GM18507 (cell line): Measurements from ENCODE around the gene TYMP.
"Not testable (repeated sequence)": the region's sequence is repeated elsewhere in the genome, so short reads cannot be mapped to it uniquely, and the experiment has no call there.

Experiments
- DNase-seq: peaks from one replicate; pipeline ENCODE4 v3.0.0; 2011; ENCODE audit warnings: low read depth; ENCODE audit not compliant: insufficient read length; ENCODE audit errors: extremely low spot score
- FAIRE-seq: peaks from 2 replicates; lab custom pipeline; 2011; peaks lifted over from hg19 to GRCh38; lab: Jason Lieb, UNC

TYMP gene

DNA sequence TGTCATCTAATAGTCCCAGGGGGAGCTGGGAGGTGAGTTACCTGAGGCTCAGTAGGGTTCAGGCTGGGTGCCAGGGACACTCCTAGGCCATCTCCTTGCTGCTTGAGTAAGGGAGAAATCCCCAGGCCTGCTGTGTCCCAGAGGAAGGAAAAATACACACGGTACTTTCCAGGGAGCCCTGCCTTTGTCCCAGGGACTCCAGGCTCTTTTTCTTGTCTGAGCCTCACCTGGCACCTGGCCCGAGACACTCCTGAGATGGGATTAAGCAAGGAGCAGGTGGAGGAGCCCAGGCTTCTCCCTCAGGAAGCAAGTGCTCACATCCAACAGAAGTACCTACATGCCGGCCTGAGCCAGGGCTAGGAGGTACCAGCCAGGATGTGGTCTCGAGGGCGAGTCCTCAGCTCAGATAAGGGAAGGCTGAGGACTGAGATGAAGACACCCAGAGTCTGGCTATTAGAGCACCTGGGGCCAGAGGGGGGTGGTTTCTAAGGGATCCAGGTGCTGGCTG is 15.0 kb upstream of the TYMP start:
- FAIRE-seq (peak; percentile 31), DNase-seq (no peak)

- DNase-seq, result no peak
Observed at GRCh38 chr22:50544078-50544745, 14.4 kb upstream of the TYMP start.

GRCh38 chr22:50542416-50542927 is 12.7 kb upstream of the TYMP start:
- FAIRE-seq, result peak; percentile 98
- no peak for DNase-seq

More at GRCh38 chr22:50544078-50544745, 14.4 kb upstream of the TYMP start:
- FAIRE-seq, result peak; percentile 93

DNA sequence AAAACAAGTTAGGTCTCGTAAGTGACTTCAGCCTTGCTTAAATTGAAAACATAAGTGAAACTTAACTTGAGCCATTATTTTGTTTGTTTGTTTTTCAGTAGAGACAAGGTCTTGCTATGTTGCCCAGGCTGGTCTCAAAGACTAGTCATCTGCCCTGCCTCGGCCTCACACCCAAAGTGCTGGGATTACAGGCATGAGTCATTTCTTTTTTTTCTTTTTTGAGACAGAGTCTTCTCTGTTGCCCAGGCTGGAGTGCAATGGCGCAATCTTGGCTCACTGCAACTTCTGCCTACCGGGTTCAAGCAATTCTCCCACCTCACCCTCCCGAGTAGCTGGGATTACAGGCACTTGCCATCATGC is 11.8 kb upstream of the TYMP start:
- peak; percentile 96 for FAIRE-seq
- DNase-seq, result not testable (repeated sequence)

- DNase-seq (no peak), FAIRE-seq (no peak)
Observed at GRCh38 chr22:50540381-50540780, 10.6 kb upstream of the TYMP start.

- DNase-seq (no peak), FAIRE-seq (peak; percentile 53)
Observed at GRCh38 chr22:50537765-50538164, 8.0 kb upstream of the TYMP start.

GRCh38 chr22:50536226-50536625 is 6.4 kb upstream of the TYMP start:
- DNase-seq, result no peak
- FAIRE-seq, result peak; percentile 24

DNA sequence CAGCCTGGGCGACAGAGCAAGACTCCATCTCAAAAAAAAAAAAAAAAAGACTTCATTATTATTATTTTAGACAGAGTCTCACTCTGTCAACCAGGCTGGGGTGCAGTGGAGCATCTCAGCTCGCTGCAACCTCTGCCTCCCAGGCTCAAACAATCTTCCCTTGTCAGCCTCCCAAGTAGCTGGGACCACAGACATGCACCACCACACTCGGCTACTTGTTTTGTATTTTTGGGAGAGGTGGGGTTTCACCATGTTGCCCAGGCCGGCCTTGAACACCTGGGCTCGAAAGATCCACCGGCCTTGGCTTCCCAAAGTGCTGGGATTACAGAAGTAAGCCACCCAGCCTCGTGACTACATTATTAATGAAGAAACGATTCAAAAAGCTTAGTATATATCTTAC is 5.3 kb upstream of the TYMP start:
- DNase-seq, result no peak
- FAIRE-seq, result peak; percentile 75

- peak; percentile 89 for FAIRE-seq
- DNase-seq, result not testable (repeated sequence)
Observed at GRCh38 chr22:50533856-50534711, 4.3 kb upstream of the TYMP start.

- no peak for DNase-seq
- FAIRE-seq, result no peak
Observed at GRCh38 chr22:50532824-50533796, 3.3 kb upstream of the TYMP start.

- FAIRE-seq, result peak; percentile 68
Observed at GRCh38 chr22:50531962-50532674, 2.3 kb upstream of the TYMP start.

DNA sequence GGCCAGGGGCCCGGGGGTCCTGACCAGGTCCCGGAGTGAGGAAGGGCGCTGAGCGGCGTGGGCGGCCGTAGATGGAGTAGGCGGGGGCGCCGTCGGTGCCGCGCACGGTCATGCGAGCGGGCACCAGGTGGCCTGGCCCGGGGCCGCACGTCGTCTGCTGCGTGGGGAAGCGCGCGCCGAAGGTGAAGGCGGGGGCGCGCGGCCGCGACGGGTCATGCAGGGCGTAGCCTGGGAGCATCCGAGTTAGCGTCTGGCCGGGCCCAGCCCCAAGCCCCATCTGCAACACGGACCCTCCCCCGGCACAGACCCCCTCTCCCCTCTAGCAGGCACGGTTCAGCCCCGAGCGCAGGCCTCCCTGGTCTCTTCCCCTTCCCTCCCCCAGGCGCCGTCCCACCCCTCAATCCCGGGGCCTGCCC is 1.7 kb upstream of the TYMP start:
- DNase-seq, result no peak
- peak; percentile 77 for FAIRE-seq

More at GRCh38 chr22:50531962-50532674, 2.3 kb upstream of the TYMP start:
- DNase-seq, result no peak

GRCh38 chr22:50530877-50531545 is 1.2 kb upstream of the TYMP start:
- FAIRE-seq (no peak), DNase-seq (no peak)

- FAIRE-seq (no peak), DNase-seq (no peak)
Observed at GRCh38 chr22:50530580-50530876, 716 bp upstream of the TYMP start.

- DNase-seq (no peak), FAIRE-seq (no peak)
Observed at GRCh38 chr22:50529416-50529896, 356 bp downstream of the TYMP start.

DNA sequence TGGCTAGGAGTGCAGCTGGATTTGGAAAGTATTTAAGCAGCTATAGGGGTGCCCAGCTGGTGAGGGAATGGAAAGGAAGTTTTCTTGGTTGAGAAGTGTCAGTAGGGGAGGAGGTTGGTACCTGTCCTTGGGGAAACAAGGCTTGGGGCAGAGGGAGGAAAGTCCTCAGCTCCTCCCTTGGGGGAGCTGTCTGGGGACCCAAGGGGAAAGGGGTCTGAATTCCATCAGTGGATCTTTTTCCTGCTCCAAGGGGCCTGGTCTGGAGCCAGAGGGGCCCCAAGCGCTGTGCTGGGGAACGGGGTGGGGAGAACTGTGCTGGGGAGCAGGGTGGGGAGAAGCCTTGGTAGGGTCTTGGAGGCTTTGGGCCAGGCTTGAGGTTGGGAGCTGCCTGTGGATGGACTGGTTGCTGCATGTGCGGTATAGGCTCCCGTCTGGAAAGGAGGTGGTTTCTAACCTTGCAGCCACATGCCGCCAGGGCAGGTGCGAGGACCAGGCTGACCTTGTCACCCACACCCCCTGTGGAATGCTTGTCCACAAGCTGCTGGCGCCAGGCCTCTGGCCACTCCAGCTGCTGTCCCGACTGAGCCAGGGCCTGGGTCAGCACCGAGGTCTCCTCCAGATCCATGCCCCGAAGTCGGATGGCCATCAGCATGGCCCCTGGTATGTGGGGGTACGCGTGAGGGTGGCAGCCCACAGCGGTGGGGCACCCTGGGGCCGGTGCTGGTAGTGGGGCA is 963 bp downstream of the TYMP start:
- no peak for DNase-seq

GRCh38 chr22:50527921-50528681 is 1.7 kb downstream of the TYMP start:
- DNase-seq (no peak), FAIRE-seq (no peak)

More for the DNA sequence above, 963 bp downstream of the TYMP start:
- FAIRE-seq, result no peak
